ENCODE data around the gene ARID1B.

The ARID1B gene

GRCh38 chr6:157064502-157064901 lies 287.3 kb downstream of the ARID1B start:
- Histone ChIP-seq H3K27me3 (ENCODE audit: insufficient read depth, low read length) (no peaks in the 10 kb centered on the region), H3F3A (ENCODE audit: insufficient read depth, low read length) (no peaks in the 10 kb centered on the region; the same call in 1 of the 2 replicates), H3K36me3 (ENCODE audit: insufficient read depth, low read length) (peaks cover 8% of the 10 kb centered on the region; the same call in 1 of the 2 replicates), H3K27ac (ENCODE audit: low read depth, low read length, poor library complexity, severe bottlenecking) (no peak overlapping the region), H2AFZ (ENCODE audit: low read length) (no peak overlapping the region), H3K4me3 (ENCODE audit: low read depth, low read length, poor library complexity, severe bottlenecking) (no peak overlapping the region), H3K4me2 (ENCODE audit: low read length) (no peak overlapping the region), H3K4me1 (ENCODE audit: insufficient read depth, low read length, severe bottlenecking) (peaks cover 51% of the 10 kb centered on the region), H3K79me2 (ENCODE audit: insufficient read depth, low read length) (peaks cover 18% of the 10 kb centered on the region; the same call in 1 of the 2 replicates), H3K9me2 (ENCODE audit: low read depth, low read length) (no peaks in the 10 kb centered on the region), H3K9me3 (ENCODE audit: low read length) (no peaks in the 10 kb centered on the region), H3K9ac (ENCODE audit: low read length) (no peak overlapping the region), H4K20me1 (ENCODE audit: insufficient read depth, low read length) (no peaks in the 10 kb centered on the region)
- no peak for TF ChIP-seq CTCF (IDR thresholded peaks at IDR 0.05; ENCODE audit: low read length)
- no peak for TF ChIP-seq EZH2 (IDR thresholded peaks at IDR 0.05; ENCODE audit: borderline replicate concordance, low read length)

DNA sequence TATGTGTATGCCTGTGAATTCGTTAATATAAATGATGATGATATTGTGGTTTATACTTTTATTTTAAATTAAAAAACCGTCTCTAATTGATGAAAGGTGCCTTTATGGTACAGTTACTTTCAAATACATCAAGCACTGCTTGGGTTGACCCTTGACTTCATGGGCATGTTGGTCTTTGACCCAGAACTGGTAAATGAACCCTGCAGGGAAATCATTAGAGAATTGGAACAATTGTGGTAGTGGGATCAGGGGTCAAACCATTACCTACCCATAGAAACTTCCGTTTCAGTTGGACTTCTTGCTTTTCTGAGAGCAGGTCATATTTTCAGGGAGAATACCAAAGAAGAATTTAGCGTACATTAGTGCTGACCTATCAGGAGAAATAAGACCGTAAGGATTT lies 288.2 kb downstream of the ARID1B start:
- peaks cover 54% of the 10 kb centered on the region for H3K4me1 ChIP-seq (ENCODE audit: insufficient read depth, low read length, severe bottlenecking)
- H3K9me3 ChIP-seq (ENCODE audit: low read length), result no peaks in the 10 kb centered on the region
- H2AFZ ChIP-seq (ENCODE audit: low read length), result no peak overlapping the region
- H3K4me3 ChIP-seq (ENCODE audit: low read depth, low read length, poor library complexity, severe bottlenecking), result no peak overlapping the region
- H3K9ac ChIP-seq (ENCODE audit: low read length), result no peak overlapping the region
- TF ChIP-seq CTCF (IDR thresholded peaks at IDR 0.05; ENCODE audit: low read length) (no peak), EZH2 (IDR thresholded peaks at IDR 0.05; ENCODE audit: borderline replicate concordance, low read length) (no peak)
- no peaks in the 10 kb centered on the region for H3K27me3 ChIP-seq (ENCODE audit: insufficient read depth, low read length)
- peaks cover 18% of the 10 kb centered on the region; the same call in 1 of the 2 replicates for H3K79me2 ChIP-seq (ENCODE audit: insufficient read depth, low read length)
- H3K36me3 ChIP-seq (ENCODE audit: insufficient read depth, low read length), result peaks cover 8% of the 10 kb centered on the region; the same call in 1 of the 2 replicates
- H3K27ac ChIP-seq (ENCODE audit: low read depth, low read length, poor library complexity, severe bottlenecking), result no peak overlapping the region
- H3K9me2 ChIP-seq (ENCODE audit: low read depth, low read length), result no peaks in the 10 kb centered on the region
- no peaks in the 10 kb centered on the region; the same call in 1 of the 2 replicates for H3F3A ChIP-seq (ENCODE audit: insufficient read depth, low read length)
- H4K20me1 ChIP-seq (ENCODE audit: insufficient read depth, low read length), result no peaks in the 10 kb centered on the region
- no peak overlapping the region for H3K4me2 ChIP-seq (ENCODE audit: low read length)

DNA sequence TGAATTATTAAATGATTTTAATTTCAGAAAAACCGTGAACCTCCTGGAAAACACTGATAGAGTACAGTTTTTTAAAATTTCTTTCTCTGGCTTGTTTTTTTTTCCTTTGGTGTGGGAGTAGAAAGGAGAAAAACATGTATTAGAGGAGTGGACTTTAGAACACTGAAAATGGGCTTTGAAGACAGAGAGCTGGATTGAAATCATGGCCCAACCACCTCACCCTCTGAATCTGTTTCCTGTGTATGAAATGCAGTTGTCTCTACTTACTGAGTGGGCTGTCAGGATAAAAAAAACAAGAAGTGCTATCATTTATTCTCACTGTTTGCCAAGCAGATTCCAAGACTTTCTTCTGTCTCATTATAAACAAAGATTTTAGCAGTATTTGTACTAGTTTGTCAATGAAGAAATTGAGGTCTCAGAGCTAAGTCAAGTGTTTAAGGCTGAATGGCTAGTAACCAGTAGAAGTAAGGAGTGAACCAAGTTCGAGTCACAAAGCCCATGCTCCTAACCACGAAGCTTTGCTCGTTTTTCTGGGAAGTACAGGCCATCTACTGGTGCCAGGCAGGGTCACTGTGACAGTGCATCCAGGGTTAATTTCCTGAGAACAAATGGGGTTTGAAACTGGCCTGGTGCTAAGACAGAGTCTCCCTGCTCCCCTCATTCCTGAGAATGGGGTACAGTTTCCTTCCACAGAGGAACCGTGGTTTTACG lies 289.8 kb downstream of the ARID1B start:
- no peaks in the 10 kb centered on the region for H4K20me1 ChIP-seq (ENCODE audit: insufficient read depth, low read length)
- no peak overlapping the region for H3K9ac ChIP-seq (ENCODE audit: low read length)
- peaks cover 18% of the 10 kb centered on the region; the same call in 1 of the 2 replicates for H3K79me2 ChIP-seq (ENCODE audit: insufficient read depth, low read length)
- H3F3A ChIP-seq (ENCODE audit: insufficient read depth, low read length), result no peaks in the 10 kb centered on the region
- H3K27me3 ChIP-seq (ENCODE audit: insufficient read depth, low read length), result no peaks in the 10 kb centered on the region
- peaks cover 67% of the 10 kb centered on the region for H3K4me1 ChIP-seq (ENCODE audit: insufficient read depth, low read length, severe bottlenecking)
- no peaks in the 10 kb centered on the region for H3K9me2 ChIP-seq (ENCODE audit: low read depth, low read length)
- peak overlapping the region; percentile 17 for H3K27ac ChIP-seq (ENCODE audit: low read depth, low read length, poor library complexity, severe bottlenecking)
- no peak overlapping the region for H2AFZ ChIP-seq (ENCODE audit: low read length)
- H3K36me3 ChIP-seq (ENCODE audit: insufficient read depth, low read length), result peaks cover 8% of the 10 kb centered on the region; the same call in 1 of the 2 replicates
- TF ChIP-seq CTCF (IDR thresholded peaks at IDR 0.05; ENCODE audit: low read length) (no peak), EZH2 (IDR thresholded peaks at IDR 0.05; ENCODE audit: borderline replicate concordance, low read length) (no peak)
- no peaks in the 10 kb centered on the region for H3K9me3 ChIP-seq (ENCODE audit: low read length)
- no peak overlapping the region for H3K4me3 ChIP-seq (ENCODE audit: low read depth, low read length, poor library complexity, severe bottlenecking)
- H3K4me2 ChIP-seq (ENCODE audit: low read length), result peak overlapping the region; percentile 50; the same call in 1 of the 2 replicates

Measured in OCI-LY1 (cell line).